HG02759 (cell line): ENCODE data around the gene CRISP3.
"Not testable (repeated sequence)": the region's sequence is repeated elsewhere in the genome, so short reads cannot be mapped to it uniquely, and the experiment has no call there.

ENCODE experiments used
- ATAC-seq: cut with Tn5 transposase; IDR thresholded peaks from one replicate; pipeline ENCODE4 v1.9.1; 2021; ENCODE audit warnings: mild to moderate bottlenecking, moderate library complexity; ENCODE audit not compliant: unreplicated experiment

The CRISP3 gene

GRCh38 chr6:49744259-49744658, at the start of gene CRISP3:
Gene CRISP3 (minus strand): TSS chr6:49744388. CDS start chr6:49744367, 21 bp downstream.
- ATAC-seq = no peak

GRCh38 chr6:49790341-49790740, 46.2 kb upstream of the CRISP3 start:
- no peak for ATAC-seq

GRCh38 chr6:49787176-49787575, 43.0 kb upstream of the CRISP3 start, which contains the start of gene PGK2:
Gene PGK2 (minus strand): TSS chr6:49787285. CDS start chr6:49787187, 98 bp downstream.
- ATAC-seq = no peak

- ATAC-seq = no peak
These were observed 40.1 kb upstream of the CRISP3 start for GRCh38 chr6:49784272-49784671.

GRCh38 chr6:49782725-49783124, 38.5 kb upstream of the CRISP3 start:
- no peak for ATAC-seq

GRCh38 chr6:49782293-49782692, 38.1 kb upstream of the CRISP3 start:
- no peak for ATAC-seq

- ATAC-seq = no peak
These were observed 32.3 kb upstream of the CRISP3 start for GRCh38 chr6:49776444-49776843.

GRCh38 chr6:49775043-49775442, 30.9 kb upstream of the CRISP3 start:
- ATAC-seq = no peak

- ATAC-seq = no peak
These were observed 28.1 kb upstream of the CRISP3 start for GRCh38 chr6:49772285-49772684.

GRCh38 chr6:49766762-49767161, 22.6 kb upstream of the CRISP3 start:
- ATAC-seq = no peak

- ATAC-seq = no peak
These were observed 20.5 kb upstream of the CRISP3 start for GRCh38 chr6:49764571-49765236.

GRCh38 chr6:49743429-49743828, 759 bp downstream of the CRISP3 start:
- no peak for ATAC-seq

- ATAC-seq = no peak
These were observed 4.8 kb downstream of the CRISP3 start for GRCh38 chr6:49739423-49739822.

GRCh38 chr6:49736017-49736508, 8.1 kb downstream of the CRISP3 start:
- ATAC-seq = no peak

- no peak for ATAC-seq
These were observed 10.5 kb downstream of the CRISP3 start for GRCh38 chr6:49733680-49734079.

- ATAC-seq = no peak
These were observed 11.4 kb downstream of the CRISP3 start for GRCh38 chr6:49732781-49733180.

GRCh38 chr6:49730251-49730650, 13.9 kb downstream of the CRISP3 start:
- ATAC-seq = no peak

- not testable (repeated sequence) for ATAC-seq
These were observed 20.3 kb downstream of the CRISP3 start for GRCh38 chr6:49723917-49724316.

- no peak for ATAC-seq
These were observed 22.9 kb downstream of the CRISP3 start for GRCh38 chr6:49721297-49721696.

- ATAC-seq = no peak
These were observed 23.8 kb downstream of the CRISP3 start for GRCh38 chr6:49720372-49720771.

GRCh38 chr6:49713346-49713745, 30.8 kb downstream of the CRISP3 start, which contains the start of gene CRISP2:
Gene CRISP2 (minus strand): TSS chr6:49713543. CDS start chr6:49709196, 4,347 bp downstream.
- no peak for ATAC-seq

GRCh38 chr6:49698478-49698877, 45.7 kb downstream of the CRISP3 start:
- no peak for ATAC-seq

- no peak for ATAC-seq
These were observed 50.7 kb downstream of the CRISP3 start for GRCh38 chr6:49693512-49693911.
